ENCODE results near the gene FGF18. TPM values are rescaled to one million over a fixed set of nuclear protein-coding genes. Genes with fewer than 3 reads are reported as not detected.

Gene FGF18
- total and polyA plus RNA-seq, 10 of the 15 experiments (the other 5 are each of a cell fraction or from before 2014, with no cell fraction given) = 0.03 to 0.10 (median 0.06) TPM; not detected in 5

DNA sequence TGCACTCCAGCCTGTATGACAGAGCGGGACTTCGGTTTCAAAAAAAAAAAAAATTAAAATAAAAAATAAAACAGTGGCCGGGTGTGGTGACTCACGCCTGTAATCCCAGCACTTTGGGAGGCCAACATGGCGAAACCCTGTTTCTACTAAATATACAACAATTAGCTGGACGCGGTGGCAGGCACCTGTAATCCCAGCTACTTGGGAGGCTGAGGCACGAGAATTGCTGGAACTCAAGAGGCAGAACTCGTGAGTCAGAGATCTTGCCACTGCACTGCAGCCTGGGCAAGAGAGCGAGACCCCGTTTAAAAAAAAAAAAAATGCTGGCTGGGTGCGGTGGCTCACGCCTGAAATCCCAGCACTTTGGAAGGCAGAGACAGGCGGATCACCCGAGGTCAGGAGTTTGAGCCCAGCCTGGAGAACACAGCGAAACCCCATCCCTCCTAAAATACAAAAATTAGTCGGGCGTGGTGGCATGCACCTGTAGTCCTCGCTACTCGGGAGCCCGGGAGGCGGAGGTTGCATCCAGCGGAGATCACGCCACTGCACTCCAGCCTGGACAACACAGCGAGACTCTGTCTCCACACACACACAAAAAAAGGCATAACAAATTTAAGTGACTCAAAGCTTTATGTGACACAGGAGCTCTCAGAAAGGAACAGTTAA lies 33.3 kb upstream of the FGF18 start:
- WGBS (ENCODE audit: insufficient coverage, insufficient replicate concordance, low lambda C conversion rate, missing lambda C conversion rate) = 93% methylated on average over 23 of the region's 25 CpGs
- no peaks in the 10 kb centered on the region for H3K27me3 ChIP-seq (replicated peaks in 1 of 2; ENCODE audit: control insufficient read depth in 2 of 2, insufficient read depth in 2 of 2, low read length in 1 of 2)
- H3K9me3 ChIP-seq (replicated peaks; ENCODE audit: control insufficient read depth, insufficient read depth, low read length) = no peaks in the 10 kb centered on the region
- ChIA-PET RAD21 (ENCODE audit: unreplicated experiment) (no interaction called here), POLR2A (interaction anchor here (0.6 to 1.5 kb wide), 4 partner anchors 9 to 1672 kb away, joined by 3 to 5 read pairs (median 4); no protein-coding TSS in a partner anchor), SMC1A (ENCODE audit: uncharacterized antibody, unreplicated experiment) (interaction anchor here (0.6 kb wide), 1 partner anchor 34 kb away, joined by 5 read pairs; no protein-coding TSS in a partner anchor), CTCF (interaction anchor here (1.5 kb wide), 1 partner anchor 19 kb away, joined by 5 read pairs; no protein-coding TSS in a partner anchor)
- in situ Hi-C loops (cut with MboI) (no loop called here), intact Hi-C loops (cut with micrococcal nuclease; ENCODE audit: unreplicated experiment) (no loop called here)
- peak overlapping the region; percentile 91; the same call in 1 of the 2 replicates for H3K9ac ChIP-seq (ENCODE audit: control insufficient read depth, insufficient read depth, low read length)
- ATAC-seq = no peak
- no peak overlapping the region for H3K4me3 ChIP-seq
- peaks cover 13% of the 10 kb centered on the region; the same call in 1 of the 2 replicates for H4K20me1 ChIP-seq (ENCODE audit: control insufficient read depth, insufficient read depth)
- H3K4me2 ChIP-seq (ENCODE audit: control insufficient read depth, insufficient read depth) = peak overlapping the region; percentile 85; the same call in 1 of the 2 replicates
- H3K79me2 ChIP-seq (ENCODE audit: control insufficient read depth, insufficient read depth, low read length) = peaks cover 37% of the 10 kb centered on the region
- no peak overlapping the region for H3K27ac ChIP-seq (ENCODE audit: control insufficient read depth, insufficient read depth)
- no peak for FAIRE-seq
- no TSS peak for BruUV-seq (replicated peaks)
- no peak for DNase-seq (ENCODE audit: low read depth, low spot score)
- H3K36me3 ChIP-seq (ENCODE audit: control insufficient read depth in 2 of 2, insufficient read depth in 2 of 2, low read length in 1 of 2) = peaks cover under 1 to 4% of the 10 kb centered on the region in 2 experiments; a peak in 2 of 4 replicates
- H2AFZ ChIP-seq (ENCODE audit: control insufficient read depth, low read depth, low read length) = peak overlapping the region; percentile 98; the same call in 1 of the 2 replicates
- no peaks in the 10 kb centered on the region for H3K4me1 ChIP-seq (ENCODE audit: control insufficient read depth, insufficient read depth, low read length)
- TF ChIP-seq RELA (IDR thresholded peaks at IDR 0.05; ENCODE audit: borderline replicate concordance, partially characterized antibody) = no peak
- TF ChIP-seq MEF2B (IDR thresholded peaks at IDR 0.05; ENCODE audit: partially characterized antibody, poor library complexity, severe bottlenecking) = no peak
- TF ChIP-seq, protein P1, sequence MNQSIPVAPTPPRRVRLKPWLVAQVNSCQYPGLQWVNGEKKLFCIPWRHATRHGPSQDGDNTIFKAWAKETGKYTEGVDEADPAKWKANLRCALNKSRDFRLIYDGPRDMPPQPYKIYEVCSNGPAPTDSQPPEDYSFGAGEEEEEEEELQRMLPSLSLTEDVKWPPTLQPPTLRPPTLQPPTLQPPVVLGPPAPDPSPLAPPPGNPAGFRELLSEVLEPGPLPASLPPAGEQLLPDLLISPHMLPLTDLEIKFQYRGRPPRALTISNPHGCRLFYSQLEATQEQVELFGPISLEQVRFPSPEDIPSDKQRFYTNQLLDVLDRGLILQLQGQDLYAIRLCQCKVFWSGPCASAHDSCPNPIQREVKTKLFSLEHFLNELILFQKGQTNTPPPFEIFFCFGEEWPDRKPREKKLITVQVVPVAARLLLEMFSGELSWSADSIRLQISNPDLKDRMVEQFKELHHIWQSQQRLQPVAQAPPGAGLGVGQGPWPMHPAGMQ (IDR thresholded peaks at IDR 0.05; ENCODE audit: borderline replicate concordance) = no peak
- no peak for TF ChIP-seq NFYB (IDR thresholded peaks at IDR 0.05; ENCODE audit: insufficient read depth, low read depth, low read length)
- TF ChIP-seq MYC (IDR thresholded peaks at IDR 0.05; ENCODE audit: insufficient read depth, insufficient read length, insufficient replicate concordance, low read length, severe bottlenecking) = no peak
- no peak for TF ChIP-seq DPF2 (IDR thresholded peaks at IDR 0.05)
- TF ChIP-seq, protein P2, sequence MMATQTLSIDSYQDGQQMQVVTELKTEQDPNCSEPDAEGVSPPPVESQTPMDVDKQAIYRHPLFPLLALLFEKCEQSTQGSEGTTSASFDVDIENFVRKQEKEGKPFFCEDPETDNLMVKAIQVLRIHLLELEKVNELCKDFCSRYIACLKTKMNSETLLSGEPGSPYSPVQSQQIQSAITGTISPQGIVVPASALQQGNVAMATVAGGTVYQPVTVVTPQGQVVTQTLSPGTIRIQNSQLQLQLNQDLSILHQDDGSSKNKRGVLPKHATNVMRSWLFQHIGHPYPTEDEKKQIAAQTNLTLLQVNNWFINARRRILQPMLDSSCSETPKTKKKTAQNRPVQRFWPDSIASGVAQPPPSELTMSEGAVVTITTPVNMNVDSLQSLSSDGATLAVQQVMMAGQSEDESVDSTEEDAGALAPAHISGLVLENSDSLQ (IDR thresholded peaks at IDR 0.05) = no peak
- TF ChIP-seq, protein P3, sequence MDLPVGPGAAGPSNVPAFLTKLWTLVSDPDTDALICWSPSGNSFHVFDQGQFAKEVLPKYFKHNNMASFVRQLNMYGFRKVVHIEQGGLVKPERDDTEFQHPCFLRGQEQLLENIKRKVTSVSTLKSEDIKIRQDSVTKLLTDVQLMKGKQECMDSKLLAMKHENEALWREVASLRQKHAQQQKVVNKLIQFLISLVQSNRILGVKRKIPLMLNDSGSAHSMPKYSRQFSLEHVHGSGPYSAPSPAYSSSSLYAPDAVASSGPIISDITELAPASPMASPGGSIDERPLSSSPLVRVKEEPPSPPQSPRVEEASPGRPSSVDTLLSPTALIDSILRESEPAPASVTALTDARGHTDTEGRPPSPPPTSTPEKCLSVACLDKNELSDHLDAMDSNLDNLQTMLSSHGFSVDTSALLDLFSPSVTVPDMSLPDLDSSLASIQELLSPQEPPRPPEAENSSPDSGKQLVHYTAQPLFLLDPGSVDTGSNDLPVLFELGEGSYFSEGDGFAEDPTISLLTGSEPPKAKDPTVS (IDR thresholded peaks at IDR 0.05; ENCODE audit: low read depth, low read length) = no peak
- no peak for TF ChIP-seq TCF12 (IDR thresholded peaks at IDR 0.05; ENCODE audit: low read depth, low read length)
- no peak for TF ChIP-seq TCF3 (IDR thresholded peaks at IDR 0.05; ENCODE audit: borderline replicate concordance, insufficient read depth, low read depth, low read length)
- TF ChIP-seq NR2C2 (IDR thresholded peaks at IDR 0.05; ENCODE audit: borderline replicate concordance, control insufficient read depth, insufficient read length, low read depth) = no peak
- no peak for TF ChIP-seq NR2C1 (IDR thresholded peaks at IDR 0.05)
- no peak for TF ChIP-seq HDAC2 (IDR thresholded peaks at IDR 0.05)
- TF ChIP-seq, protein P4, sequence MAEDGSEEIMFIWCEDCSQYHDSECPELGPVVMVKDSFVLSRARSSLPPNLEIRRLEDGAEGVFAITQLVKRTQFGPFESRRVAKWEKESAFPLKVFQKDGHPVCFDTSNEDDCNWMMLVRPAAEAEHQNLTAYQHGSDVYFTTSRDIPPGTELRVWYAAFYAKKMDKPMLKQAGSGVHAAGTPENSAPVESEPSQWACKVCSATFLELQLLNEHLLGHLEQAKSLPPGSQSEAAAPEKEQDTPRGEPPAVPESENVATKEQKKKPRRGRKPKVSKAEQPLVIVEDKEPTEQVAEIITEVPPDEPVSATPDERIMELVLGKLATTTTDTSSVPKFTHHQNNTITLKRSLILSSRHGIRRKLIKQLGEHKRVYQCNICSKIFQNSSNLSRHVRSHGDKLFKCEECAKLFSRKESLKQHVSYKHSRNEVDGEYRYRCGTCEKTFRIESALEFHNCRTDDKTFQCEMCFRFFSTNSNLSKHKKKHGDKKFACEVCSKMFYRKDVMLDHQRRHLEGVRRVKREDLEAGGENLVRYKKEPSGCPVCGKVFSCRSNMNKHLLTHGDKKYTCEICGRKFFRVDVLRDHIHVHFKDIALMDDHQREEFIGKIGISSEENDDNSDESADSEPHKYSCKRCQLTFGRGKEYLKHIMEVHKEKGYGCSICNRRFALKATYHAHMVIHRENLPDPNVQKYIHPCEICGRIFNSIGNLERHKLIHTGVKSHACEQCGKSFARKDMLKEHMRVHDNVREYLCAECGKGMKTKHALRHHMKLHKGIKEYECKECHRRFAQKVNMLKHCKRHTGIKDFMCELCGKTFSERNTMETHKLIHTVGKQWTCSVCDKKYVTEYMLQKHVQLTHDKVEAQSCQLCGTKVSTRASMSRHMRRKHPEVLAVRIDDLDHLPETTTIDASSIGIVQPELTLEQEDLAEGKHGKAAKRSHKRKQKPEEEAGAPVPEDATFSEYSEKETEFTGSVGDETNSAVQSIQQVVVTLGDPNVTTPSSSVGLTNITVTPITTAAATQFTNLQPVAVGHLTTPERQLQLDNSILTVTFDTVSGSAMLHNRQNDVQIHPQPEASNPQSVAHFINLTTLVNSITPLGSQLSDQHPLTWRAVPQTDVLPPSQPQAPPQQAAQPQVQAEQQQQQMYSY (CRISPR knock-in tag; IDR thresholded peaks at IDR 0.05) = no peak
- no peak for TF ChIP-seq IKZF2 (IDR thresholded peaks at IDR 0.05)
- TF ChIP-seq SIN3A (IDR thresholded peaks at IDR 0.05; ENCODE audit: low read depth, low read length) = no peak
